Left ventricle myocardium inferior (tissue), 1 donor: Measurements from ENCODE around the gene MYCBPAP. TPM values are rescaled to one million over a fixed set of nuclear protein-coding genes. Genes with fewer than 3 reads are reported as not detected.

Source experiments
- DNase-seq: peaks from one replicate; pipeline ENCODE4 v3.0.0-alpha.2; 2020
- H3K27ac ChIP-seq: fragments of 200-600 bp; replicated peaks from 2 replicates; pipeline ENCODE4 v1.8.0; 2021
- H3K27me3 ChIP-seq: fragments of 200-600 bp; 2 replicates; pipeline ENCODE4 v1.8.0; 2021; ENCODE audit warnings: low read depth
- H3K36me3 ChIP-seq: fragments of 200-600 bp; 2 replicates; pipeline ENCODE4 v1.8.0; 2021
- H3K4me1 ChIP-seq: fragments of 200-600 bp; 2 replicates; pipeline ENCODE4 v1.8.0; 2021
- H3K4me3 ChIP-seq: fragments of 200-600 bp; 2 replicates; pipeline ENCODE4 v1.8.0; 2021; ENCODE audit warnings: mild to moderate bottlenecking, moderate library complexity
- H3K9me3 ChIP-seq: fragments of 200-600 bp; replicated peaks from 2 replicates; pipeline ENCODE4 v1.8.0; 2021
- CTCF ChIP-seq: fragments of 200-600 bp; IDR thresholded peaks from 2 replicates; pipeline ENCODE4 v1.8.0; 2021; ENCODE audit warnings: antibody characterized with exemption, mild to moderate bottlenecking, borderline replicate concordance
- intact Hi-C: fragments of 100-400 bp; cut with micrococcal nuclease; formaldehyde crosslinking; loops from one replicate; pipeline ENCODE4 v1.11.0; 2022
- total RNA-seq: library from RNA; stranded (reverse); fragmentation: NEBNext Ultra II Directional; extraction: Animal tissue kit (Norgen Biotek cat#: 25700); gene quantifications from one replicate; pipeline ENCODE4 v1.2.1, GENCODE V29; 2021
- donor health status: DM: no; HTN: yes; CAD: no; lungs with severe emphysema.

MYCBPAP gene
- total RNA-seq, 1 donor from 2014 or later, result 0.82 TPM

GRCh38 chr17:50580646-50581045, 72.4 kb downstream of the MYCBPAP start:
- no peak for DNase-seq
- no peak overlapping the region for H3K27ac ChIP-seq
- intact Hi-C loops, result no loop called here

More at GRCh38 chr17:50580646-50581045, 72.4 kb downstream of the MYCBPAP start:
- Histone ChIP-seq H3K4me3 (no peak overlapping the region), H3K4me1 (peaks cover 29% of the 10 kb centered on the region), H3K9me3 (no peaks in the 10 kb centered on the region), H3K27me3 (peaks cover 9% of the 10 kb centered on the region), H3K36me3 (no peaks in the 10 kb centered on the region)
- TF ChIP-seq CTCF, result no peak

Other genes starting within 250 kb of the MYCBPAP start
- not detected for gene TMEM92, start 234.0 kb upstream of the MYCBPAP start, total RNA-seq
- 12.6 TPM for gene XYLT2, start 162.3 kb upstream of the MYCBPAP start, total RNA-seq
- 85.0 TPM for gene MRPL27, start 135.3 kb upstream of the MYCBPAP start, total RNA-seq
- gene EME1, start 135.2 kb upstream of the MYCBPAP start, total RNA-seq, result 0.74 TPM
- 23.7 TPM for gene LRRC59, start 110.9 kb upstream of the MYCBPAP start, total RNA-seq
- gene ACSF2, start 82.2 kb upstream of the MYCBPAP start, total RNA-seq, result 18.2 TPM
- gene CHAD, start 39.6 kb upstream of the MYCBPAP start, total RNA-seq, result not detected
- 51.7 TPM for gene RSAD1, start 29.6 kb upstream of the MYCBPAP start, total RNA-seq
- gene EPN3, start 24.3 kb downstream of the MYCBPAP start, total RNA-seq, result 19.9 TPM
- 66.3 TPM for gene SPATA20, start 38.7 kb downstream of the MYCBPAP start, total RNA-seq
- 0.58 TPM for gene CACNA1G, start 52.3 kb downstream of the MYCBPAP start, total RNA-seq
- 0.88 TPM for gene ABCC3, start 126.4 kb downstream of the MYCBPAP start, total RNA-seq
- 53.1 TPM for gene ANKRD40, start 199.5 kb downstream of the MYCBPAP start, total RNA-seq
- gene LUC7L3, start 211.2 kb downstream of the MYCBPAP start, total RNA-seq, result 64.4 TPM